OCI-M1 (cell line): Measurements from ENCODE around the gene CCDC177.

ENCODE experiments used
- DNase-seq: peaks from one replicate; lab custom pipeline; 2025; lab: John Stamatoyannopoulos, UW

Gene CCDC177

GRCh38 chr14:69529563-69529962 lies 45.1 kb downstream of the CCDC177 start:
- DNase-seq: no peak

DNA sequence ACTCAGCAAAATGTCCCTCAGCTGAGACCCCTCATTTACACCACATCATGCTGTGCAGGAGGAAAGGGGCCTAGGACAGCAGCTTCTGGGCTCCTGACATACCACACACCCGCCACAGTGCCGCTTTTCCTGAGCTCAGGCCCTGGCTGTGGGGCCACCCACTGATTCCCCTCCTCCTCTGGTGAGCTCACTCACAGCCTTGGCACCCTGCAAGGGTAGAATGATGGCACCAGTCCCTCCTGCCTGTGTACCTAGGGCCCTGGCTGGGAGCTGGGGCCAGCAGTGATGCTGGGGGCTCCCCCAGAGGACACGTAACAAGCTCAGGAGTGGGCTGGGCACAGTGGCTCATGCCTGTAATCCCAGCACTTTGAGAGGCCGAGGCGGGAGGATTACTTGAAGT lies 45.7 kb downstream of the CCDC177 start:
- no peak for DNase-seq

DNA sequence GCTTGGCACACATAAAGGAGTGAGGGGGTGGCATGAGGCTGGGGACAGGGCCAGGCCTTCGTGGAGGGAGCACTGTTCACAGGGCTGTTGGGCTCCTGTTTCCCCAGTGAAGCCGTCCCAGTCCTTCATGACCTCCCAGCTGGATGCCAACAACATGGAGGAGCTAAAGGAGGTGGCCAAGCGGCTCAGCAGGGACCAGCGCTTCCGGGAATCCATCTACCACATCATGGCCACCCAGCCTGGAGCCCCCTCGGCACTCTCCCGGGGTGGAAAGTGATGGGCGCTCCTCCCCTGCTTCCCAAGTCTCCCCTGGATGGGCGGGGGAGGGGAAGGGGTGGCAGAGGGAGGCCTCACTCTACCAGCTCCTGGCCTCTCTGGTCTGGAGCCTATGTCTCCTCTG lies 46.5 kb downstream of the CCDC177 start:
- DNase-seq: no peak

DNA sequence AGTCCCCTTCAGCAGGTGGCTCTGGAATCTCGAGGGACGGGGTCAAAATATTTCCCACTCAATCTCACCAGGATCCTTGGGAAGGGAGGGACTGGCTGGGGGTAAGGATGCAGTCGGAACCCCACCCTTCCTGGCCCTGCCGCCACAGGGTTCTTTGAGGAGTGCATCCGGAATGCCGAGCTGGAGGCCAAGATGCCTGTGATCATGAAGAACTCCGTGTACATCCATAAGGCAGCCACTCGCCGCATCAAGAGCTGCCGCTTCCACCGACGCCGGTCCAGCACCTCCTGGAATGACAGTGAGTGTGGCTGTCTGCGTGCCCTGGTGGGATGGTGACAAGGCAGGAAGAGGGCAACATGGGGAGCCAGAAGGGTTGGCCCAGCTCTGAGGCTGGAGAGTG lies 47.0 kb downstream of the CCDC177 start:
- DNase-seq: no peak

- DNase-seq: no peak
Observed at GRCh38 chr14:69525896-69526295, 48.8 kb downstream of the CCDC177 start.

DNA sequence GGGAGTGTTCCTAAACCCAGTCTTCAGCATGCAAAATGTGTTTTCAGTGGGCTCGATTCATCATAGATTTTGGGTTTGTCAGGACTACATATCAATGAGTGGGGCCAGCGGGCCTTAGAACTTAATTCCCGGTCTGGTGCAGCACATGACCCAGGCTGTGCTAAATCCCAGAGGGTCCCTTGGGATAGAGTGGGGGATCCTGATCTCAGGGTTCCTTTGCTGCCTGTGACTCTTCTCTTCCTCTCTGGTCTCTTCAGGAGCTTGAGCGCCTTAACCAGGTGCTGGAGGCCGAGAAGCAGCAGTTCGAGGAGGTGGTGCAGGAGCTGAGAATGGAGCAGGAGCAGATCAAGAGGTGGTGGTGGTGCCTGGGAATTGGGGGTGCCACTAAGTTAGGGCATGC lies 52.6 kb downstream of the CCDC177 start:
- DNase-seq: no peak
